Osteoblast (primary cell): ENCODE data around the gene STAT6. TPM values are rescaled to one million over a fixed set of nuclear protein-coding genes. Genes with fewer than 3 reads are reported as not detected.

Experiments
- DNase-seq: peaks from one replicate; pipeline ENCODE4 v3.0.0; 2011; ENCODE audit warnings: low spot score, mixed read lengths; ENCODE audit not compliant: insufficient read length; ENCODE audit errors: missing footprints
- H2AFZ ChIP-seq: 2 replicates; pipeline ENCODE4 v1.6.0; 2011; ENCODE audit warnings: mild to moderate bottlenecking, low read length
- H3K27ac ChIP-seq: 2 replicates; pipeline ENCODE4 v1.5.1; 2011; ENCODE audit warnings: mild to moderate bottlenecking, low read depth, low read length, moderate library complexity
- H3K27me3 ChIP-seq: 2 replicates; pipeline ENCODE4 v1.6.0; 2012; ENCODE audit warnings: mild to moderate bottlenecking, control low read depth, inconsistent platforms, low read length, moderate library complexity; ENCODE audit not compliant: insufficient read depth
- H3K36me3 ChIP-seq: 2 replicates; pipeline ENCODE4 v1.5.1; 2011; ENCODE audit warnings: mild to moderate bottlenecking, low read length, control low read depth, moderate library complexity; ENCODE audit not compliant: insufficient read depth
- H3K4me1 ChIP-seq: 2 replicates; pipeline ENCODE4 v1.5.1; 2011; ENCODE audit warnings: mild to moderate bottlenecking, low read length, control low read depth, moderate library complexity; ENCODE audit not compliant: insufficient read depth
- H3K4me2 ChIP-seq: 2 replicates; pipeline ENCODE4 v1.6.0; 2011; ENCODE audit warnings: mild to moderate bottlenecking, low read length; ENCODE audit not compliant: insufficient read depth
- H3K4me3 ChIP-seq: fragments of 200-600 bp; sonication (generic); 3 replicates; pipeline ENCODE4 v1.5.1; 2012; ENCODE audit warnings: mild to moderate bottlenecking, low read length, inconsistent platforms; ENCODE audit not compliant: insufficient read depth
- H3K79me2 ChIP-seq: 2 replicates; pipeline ENCODE4 v1.6.0; 2012; ENCODE audit warnings: mild to moderate bottlenecking, low read length, control low read depth, inconsistent platforms; ENCODE audit not compliant: insufficient read depth
- H3K9me3 ChIP-seq: 2 replicates; pipeline ENCODE4 v1.5.1; 2011; ENCODE audit warnings: low read depth, low read length, control low read depth
- H4K20me1 ChIP-seq: 2 replicates; pipeline ENCODE4 v1.6.0; 2012; ENCODE audit warnings: mild to moderate bottlenecking, low read length, control low read depth; ENCODE audit not compliant: insufficient read depth
- CTCF ChIP-seq: IDR thresholded peaks from 2 replicates; pipeline ENCODE4 v1.5.1; 2011; ENCODE audit warnings: mild to moderate bottlenecking, low read depth, low read length, moderate library complexity; ENCODE audit errors: extremely low read depth
- total RNA-seq: library from RNA; depleted of rRNA; stranded (reverse); fragments of >200 nt; gene quantifications from 2 replicates; pipeline ENCODE4 v1.2.3, GENCODE V29; 2012

The STAT6 gene
- total RNA-seq, 1 donor = 167 TPM

- no peak overlapping the region for H3K4me3 ChIP-seq
- no peaks in the 10 kb centered on the region for H3K36me3 ChIP-seq
- TF ChIP-seq CTCF = no peak
- H3K79me2 ChIP-seq = no peaks in the 10 kb centered on the region
- DNase-seq = no peak
- no peaks in the 10 kb centered on the region for H4K20me1 ChIP-seq
- H3K4me1 ChIP-seq = peaks cover 10% of the 10 kb centered on the region
- peaks cover 18% of the 10 kb centered on the region for H3K27me3 ChIP-seq
- H2AFZ ChIP-seq = no peak overlapping the region
- H3K4me2 ChIP-seq = no peak overlapping the region
- no peaks in the 10 kb centered on the region for H3K9me3 ChIP-seq
- no peak overlapping the region for H3K27ac ChIP-seq
Measured at GRCh38 chr12:57046947-57047890, 63.9 kb downstream of the STAT6 start.

GRCh38 chr12:57046086-57046791, 64.9 kb downstream of the STAT6 start:
- no peak overlapping the region for H3K4me2 ChIP-seq
- no peak overlapping the region for H3K4me3 ChIP-seq
- H2AFZ ChIP-seq = no peak overlapping the region
- H3K27ac ChIP-seq = no peak overlapping the region
- no peak for DNase-seq
- no peaks in the 10 kb centered on the region for H3K9me3 ChIP-seq
- H4K20me1 ChIP-seq = no peaks in the 10 kb centered on the region
- H3K36me3 ChIP-seq = no peaks in the 10 kb centered on the region
- H3K27me3 ChIP-seq = peaks cover 23% of the 10 kb centered on the region
- no peaks in the 10 kb centered on the region for H3K79me2 ChIP-seq
- TF ChIP-seq CTCF = no peak
- H3K4me1 ChIP-seq = peaks cover 10% of the 10 kb centered on the region

Other genes with a start within 250 kb of the STAT6 start
- not detected in 2 replicates for gene SDR9C7, start 177.0 kb downstream of the STAT6 start, total RNA-seq
- under 0.01 TPM in 2 replicates for gene RDH16, start 153.8 kb downstream of the STAT6 start, total RNA-seq
- 4.4 and 4.7 TPM in 2 replicates for gene ZBTB39, start 104.8 kb downstream of the STAT6 start, total RNA-seq
- gene TAC3, start 94.8 kb downstream of the STAT6 start, total RNA-seq = not detected in 2 replicates
- under 0.01 TPM in 1 of 2 replicates, not detected in the other for gene MYO1A, start 61.2 kb downstream of the STAT6 start, total RNA-seq
- 6.5 and 7.7 TPM in 2 replicates for gene NEMP1, start 32.6 kb downstream of the STAT6 start, total RNA-seq
- 53.6 and 70.9 TPM in 2 replicates for gene NAB2, start 22.2 kb downstream of the STAT6 start, total RNA-seq
- gene LRP1, start 17.1 kb upstream of the STAT6 start, total RNA-seq = 744 and 789 TPM in 2 replicates
- gene LRP1-AS, start 36.3 kb upstream of the STAT6 start, total RNA-seq = not detected in 2 replicates
- gene NXPH4, start 105.4 kb upstream of the STAT6 start, total RNA-seq = 0.88 and 1.1 TPM in 2 replicates
- 384 and 408 TPM in 2 replicates for gene SHMT2, start 118.3 kb upstream of the STAT6 start, total RNA-seq
- 0.36 and 0.59 TPM in 2 replicates for gene STAC3, start 139.8 kb upstream of the STAT6 start, total RNA-seq